Astrocyte of the cerebellum (primary cell): ENCODE measurements around the gene CNOT9.
A peak's percentile ranks its signal among the peaks of the same experiment; 100 is the strongest.
"Not testable (repeated sequence)": the region's sequence is repeated elsewhere in the genome, so short reads cannot be mapped to it uniquely, and the experiment has no call there.

Experiments used
- DNase-seq: peaks from one replicate; pipeline ENCODE4 v3.0.0-alpha.2; 2011; ENCODE audit warnings: low read depth
- H3K4me3 ChIP-seq: 2 replicates; pipeline ENCODE4 v1.5.1; 2011; ENCODE audit warnings: mild to moderate bottlenecking, low read depth, low read length, moderate library complexity
- in situ Hi-C: cut with HindIII; loops from 2 replicates; pipeline ENCODE4 v1.10.0; 2017; ENCODE audit warnings: low sequenced_read_pairs
- TF ChIP-seq, protein P1 (sequence below): IDR thresholded peaks from 2 replicates; pipeline ENCODE4 v1.5.1; 2012; ENCODE audit warnings: low read length, low read depth, moderate library complexity, mild to moderate bottlenecking; ENCODE audit errors: missing control alignments

Gene CNOT9, protein sequence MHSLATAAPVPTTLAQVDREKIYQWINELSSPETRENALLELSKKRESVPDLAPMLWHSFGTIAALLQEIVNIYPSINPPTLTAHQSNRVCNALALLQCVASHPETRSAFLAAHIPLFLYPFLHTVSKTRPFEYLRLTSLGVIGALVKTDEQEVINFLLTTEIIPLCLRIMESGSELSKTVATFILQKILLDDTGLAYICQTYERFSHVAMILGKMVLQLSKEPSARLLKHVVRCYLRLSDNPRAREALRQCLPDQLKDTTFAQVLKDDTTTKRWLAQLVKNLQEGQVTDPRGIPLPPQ

GRCh38 chr2:218568190-218569037, at the start of gene CNOT9, which contains the start of gene USP37:
CNOT9 (plus strand) TSS chr2:218568839; CDS start chr2:218568955, 116 bp downstream.
USP37 (minus strand) TSS chr2:218568351; CDS start chr2:218558653, 9,698 bp downstream.
- H3K4me3 ChIP-seq = peak within 1 kb of the TSS; percentile 81
- TF ChIP-seq, protein P1, sequence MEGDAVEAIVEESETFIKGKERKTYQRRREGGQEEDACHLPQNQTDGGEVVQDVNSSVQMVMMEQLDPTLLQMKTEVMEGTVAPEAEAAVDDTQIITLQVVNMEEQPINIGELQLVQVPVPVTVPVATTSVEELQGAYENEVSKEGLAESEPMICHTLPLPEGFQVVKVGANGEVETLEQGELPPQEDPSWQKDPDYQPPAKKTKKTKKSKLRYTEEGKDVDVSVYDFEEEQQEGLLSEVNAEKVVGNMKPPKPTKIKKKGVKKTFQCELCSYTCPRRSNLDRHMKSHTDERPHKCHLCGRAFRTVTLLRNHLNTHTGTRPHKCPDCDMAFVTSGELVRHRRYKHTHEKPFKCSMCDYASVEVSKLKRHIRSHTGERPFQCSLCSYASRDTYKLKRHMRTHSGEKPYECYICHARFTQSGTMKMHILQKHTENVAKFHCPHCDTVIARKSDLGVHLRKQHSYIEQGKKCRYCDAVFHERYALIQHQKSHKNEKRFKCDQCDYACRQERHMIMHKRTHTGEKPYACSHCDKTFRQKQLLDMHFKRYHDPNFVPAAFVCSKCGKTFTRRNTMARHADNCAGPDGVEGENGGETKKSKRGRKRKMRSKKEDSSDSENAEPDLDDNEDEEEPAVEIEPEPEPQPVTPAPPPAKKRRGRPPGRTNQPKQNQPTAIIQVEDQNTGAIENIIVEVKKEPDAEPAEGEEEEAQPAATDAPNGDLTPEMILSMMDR = no peak
- in situ Hi-C loops = loop anchor here (5.0 kb wide), 1 partner anchor 86 kb away; no protein-coding TSS in a partner anchor
- peak; percentile 95 for DNase-seq

DNA sequence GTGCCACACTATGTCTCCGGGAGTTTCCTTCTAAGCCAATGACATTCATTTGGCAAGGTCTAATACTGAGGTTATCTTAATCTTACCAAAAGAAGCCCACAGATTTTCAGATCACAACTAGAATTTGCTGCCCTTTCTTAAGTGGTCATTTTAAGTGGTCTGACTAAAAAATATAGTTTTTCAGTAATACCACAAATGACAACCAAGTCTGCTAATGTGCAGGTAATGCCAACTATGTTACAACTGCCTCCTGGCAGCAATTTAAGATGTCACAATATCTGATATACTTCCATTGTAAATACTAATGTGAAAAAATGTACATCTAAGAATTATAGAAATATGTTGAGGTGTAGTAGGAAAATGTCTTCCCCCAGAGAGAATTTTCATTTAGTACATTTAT, 49.8 kb upstream of the CNOT9 start:
- TF ChIP-seq, protein P1 = no peak
- no peak for DNase-seq
- no peak overlapping the region for H3K4me3 ChIP-seq
- in situ Hi-C loops = no loop called here

GRCh38 chr2:218523651-218524050, 45.0 kb upstream of the CNOT9 start:
- DNase-seq = no peak
- no peak overlapping the region for H3K4me3 ChIP-seq
- TF ChIP-seq, protein P1 = no peak
- in situ Hi-C loops = no loop called here

DNA sequence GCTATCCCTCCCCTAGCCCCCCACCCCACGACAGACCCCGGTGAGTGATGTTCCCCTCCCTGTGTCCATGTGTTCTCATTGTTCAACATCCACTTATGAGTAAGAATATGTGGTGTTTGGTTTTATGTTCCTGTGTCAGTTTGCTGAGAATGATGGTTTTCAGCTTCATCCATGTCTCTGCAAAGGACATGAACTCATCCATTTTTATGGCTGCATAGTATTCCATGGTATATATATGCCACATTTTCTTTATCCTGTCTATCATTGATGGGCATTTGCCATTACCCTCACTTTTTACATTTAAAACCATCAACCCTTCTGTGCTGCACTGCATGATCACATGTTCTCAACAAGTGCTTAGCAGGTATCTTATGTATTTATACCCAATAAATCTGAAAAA, 40.2 kb upstream of the CNOT9 start:
- DNase-seq, H3K4me3 ChIP-seq, in situ Hi-C loops: not testable (repeated sequence)

DNA sequence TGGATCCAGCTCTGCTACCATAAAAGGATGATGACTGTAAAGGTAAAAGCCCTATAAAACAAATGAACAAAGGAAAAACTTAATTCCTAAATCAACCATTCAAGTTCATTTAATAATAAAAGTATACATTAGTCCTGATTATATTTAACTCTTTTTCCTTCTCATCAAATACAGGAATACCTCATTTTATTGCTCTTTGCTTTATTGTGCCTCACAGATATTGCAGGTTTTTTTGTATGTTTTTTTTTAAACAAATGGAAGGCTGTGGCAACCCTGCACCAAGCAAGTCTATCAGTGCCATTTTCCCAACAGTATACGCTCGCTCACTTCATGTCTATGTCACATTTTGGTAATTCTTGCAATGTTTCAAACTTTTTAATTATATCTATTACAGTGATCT, 38.6 kb upstream of the CNOT9 start:
- DNase-seq = no peak
- TF ChIP-seq, protein P1 = no peak
- no peak overlapping the region for H3K4me3 ChIP-seq
- in situ Hi-C loops = no loop called here

DNA sequence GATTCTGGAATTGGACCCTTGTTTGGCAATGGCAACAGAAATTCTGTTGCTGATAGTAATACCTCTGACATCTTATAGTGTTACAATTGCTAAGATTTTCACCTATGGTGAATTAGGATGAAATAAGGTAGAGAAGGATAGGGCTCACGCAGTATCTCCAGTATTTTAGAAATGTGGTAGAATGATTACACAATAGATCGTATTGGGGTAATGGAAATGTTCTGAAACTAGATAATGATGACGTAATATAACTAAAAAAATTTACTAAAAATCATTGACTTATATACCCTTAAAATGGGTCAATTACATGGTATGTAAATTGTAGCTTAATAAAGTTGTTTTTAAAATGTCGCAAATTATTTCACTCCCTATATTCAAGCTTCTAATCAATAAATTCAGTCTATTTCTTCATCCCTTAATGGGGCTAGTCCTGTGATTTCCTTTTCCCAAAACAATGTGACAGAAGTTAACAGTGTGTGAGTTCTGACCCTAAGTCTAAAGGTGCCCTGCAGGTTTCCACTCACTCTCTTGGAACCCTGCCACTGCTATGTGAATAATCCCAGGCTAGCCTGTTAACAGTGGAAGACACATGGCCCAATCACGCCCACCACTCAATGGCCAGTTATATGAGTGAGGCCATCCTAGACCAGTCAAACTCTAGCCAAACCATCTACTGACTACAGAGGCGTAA, 31.7 kb upstream of the CNOT9 start:
- no peak for DNase-seq
- in situ Hi-C loops = no loop called here
- no peak overlapping the region for H3K4me3 ChIP-seq
- TF ChIP-seq, protein P1 = no peak
